Stimulated activated naive B cell treated with anti-CD40 and anti-IgM and Interleukin-4, amounts not matched to agents 10 μg/mL and 1 μg/mL and 100 μg/mL, for 72 hours (primary cell): ENCODE results near the gene HTRA1.

Experiments
- ATAC-seq, 2 donors: fragments of 150-1000 bp; cut with Tn5 transposase; replicated peaks; 2 replicates each; pipeline ENCODE4 v1.10.0; 2021; ENCODE audit warnings: moderate library complexity in 1 of 2
- DNase-seq: peaks from one replicate; pipeline ENCODE4 v3.0.0; 2021
- H3K27ac Mint-ChIP-seq: one replicate; pipeline ENCODE4 v1.8.0; 2022; ENCODE audit warnings: mild to moderate bottlenecking, mixed read lengths
- H3K27me3 Mint-ChIP-seq, 2 donors: one replicate each; pipeline ENCODE4 v1.8.0; 2022; ENCODE audit warnings: mixed read lengths in 2 of 2
- H3K36me3 Mint-ChIP-seq, 2 donors: one replicate each; pipeline ENCODE4 v1.8.0; 2022; ENCODE audit warnings: mixed read lengths in 2 of 2, mild to moderate bottlenecking in 1 of 2
- H3K4me1 Mint-ChIP-seq, 2 donors: one replicate each; pipeline ENCODE4 v1.8.0; 2022; ENCODE audit warnings: mixed read lengths in 2 of 2, mild to moderate bottlenecking in 1 of 2
- H3K4me3 Mint-ChIP-seq, 2 donors: one replicate each; pipeline ENCODE4 v1.8.0; 2022; ENCODE audit warnings: mild to moderate bottlenecking in 2 of 2, mixed read lengths in 2 of 2, moderate library complexity in 1 of 2
- H3K9me3 Mint-ChIP-seq, 2 donors: one replicate each; pipeline ENCODE4 v1.8.0; 2022; ENCODE audit warnings: mixed read lengths in 2 of 2, mild to moderate bottlenecking in 1 of 2

Gene HTRA1

DNA sequence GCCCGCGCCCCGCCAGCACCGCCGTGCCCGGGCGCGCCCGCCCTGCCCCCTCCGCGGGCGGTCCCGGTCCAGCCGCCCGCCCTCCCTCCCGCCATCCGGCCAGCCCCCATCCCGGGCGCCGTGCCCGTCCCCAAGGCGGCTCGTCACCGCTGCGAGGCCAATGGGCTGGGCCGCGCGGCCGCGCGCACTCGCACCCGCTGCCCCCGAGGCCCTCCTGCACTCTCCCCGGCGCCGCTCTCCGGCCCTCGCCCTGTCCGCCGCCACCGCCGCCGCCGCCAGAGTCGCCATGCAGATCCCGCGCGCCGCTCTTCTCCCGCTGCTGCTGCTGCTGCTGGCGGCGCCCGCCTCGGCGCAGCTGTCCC lies at the start of gene HTRA1:
Gene HTRA1, plus strand, starts transcription at position 187 of the 362 bp plus-strand sequence. Its CDS starts 100 bp downstream, at position 287.
- no peak for DNase-seq
- peaks cover 9 to 11% of the 10 kb centered on the region in 2 donors for H3K4me1 Mint-ChIP-seq
- peaks cover 67 to 71% of the 10 kb centered on the region in 2 donors for H3K27me3 Mint-ChIP-seq
- H3K4me3 Mint-ChIP-seq, result peak within 1 kb of the TSS; percentile 77 to 79
- H3K27ac Mint-ChIP-seq, result no peak within 1 kb of the TSS
- no peaks in the 10 kb centered on the region for H3K9me3 Mint-ChIP-seq
- ATAC-seq, result peak; percentile 12 to 15
- no peaks in the 10 kb centered on the region for H3K36me3 Mint-ChIP-seq

DNA sequence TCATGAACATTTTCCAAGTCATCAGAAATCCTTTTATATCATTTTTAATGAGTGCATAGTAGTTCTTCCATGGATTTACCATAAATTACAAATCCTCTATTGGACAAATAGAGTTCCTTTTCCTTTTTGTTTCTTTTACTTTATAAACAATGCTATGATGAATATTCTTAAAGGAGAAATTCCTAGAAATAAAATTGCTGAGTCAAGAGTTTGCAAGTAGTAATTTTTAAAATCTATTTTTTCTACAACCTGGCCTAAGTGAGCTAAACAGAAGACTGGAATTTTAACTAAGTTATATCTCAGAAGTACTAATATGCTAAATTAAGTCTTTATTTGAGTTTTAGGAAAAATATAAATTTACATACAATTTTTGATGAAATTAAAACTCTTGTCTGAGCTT lies 48.0 kb upstream of the HTRA1 start:
- Mint-ChIP-seq H3K9me3 (peaks cover 0 to 1% of the 10 kb centered on the region in 2 donors), H3K27me3 (no peaks in the 10 kb centered on the region), H3K36me3 (peaks cover 14 to 27% of the 10 kb centered on the region in 2 donors), H3K4me1 (peaks cover 5 to 21% of the 10 kb centered on the region in 2 donors), H3K27ac (no peak overlapping the region), H3K4me3 (no peak overlapping the region)
- ATAC-seq, result no peak
- DNase-seq, result no peak

GRCh38 chr10:122417667-122418066 lies 43.7 kb upstream of the HTRA1 start:
- Mint-ChIP-seq H3K4me1 (peaks cover 25 to 44% of the 10 kb centered on the region in 2 donors), H3K27me3 (no peaks in the 10 kb centered on the region), H3K9me3 (peaks cover 0 to 1% of the 10 kb centered on the region in 2 donors), H3K36me3 (peaks cover 16 to 36% of the 10 kb centered on the region in 2 donors), H3K27ac (no peak overlapping the region), H3K4me3 (no peak overlapping the region)
- no peak for DNase-seq
- no peak for ATAC-seq

DNA sequence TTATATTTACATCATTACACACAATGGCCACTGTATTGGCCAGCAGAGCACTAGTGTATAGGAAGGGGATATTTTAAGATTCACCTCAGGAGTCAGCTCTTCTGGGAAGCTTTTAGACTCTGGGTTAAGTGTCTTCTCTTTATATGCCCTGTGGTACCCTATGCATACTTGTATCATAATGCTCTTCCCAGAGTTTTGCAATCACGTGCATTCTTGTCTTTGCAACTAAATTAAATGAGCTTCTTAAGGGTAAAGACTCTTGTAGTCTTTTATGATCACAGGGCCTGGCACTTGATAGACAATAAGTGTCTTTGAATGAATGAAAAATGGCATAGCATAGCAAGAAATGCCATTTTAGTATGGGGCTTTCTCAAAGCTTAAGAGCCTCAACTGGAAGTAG lies 42.3 kb upstream of the HTRA1 start:
- no peak overlapping the region for H3K27ac Mint-ChIP-seq
- peaks cover 0 to 1% of the 10 kb centered on the region in 2 donors for H3K9me3 Mint-ChIP-seq
- H3K36me3 Mint-ChIP-seq, result peaks cover 16 to 34% of the 10 kb centered on the region in 2 donors
- no peak for DNase-seq
- H3K4me3 Mint-ChIP-seq, result no peak overlapping the region
- ATAC-seq, result no peak
- H3K27me3 Mint-ChIP-seq, result no peaks in the 10 kb centered on the region
- H3K4me1 Mint-ChIP-seq, result peaks cover 25 to 45% of the 10 kb centered on the region in 2 donors

- H3K36me3 Mint-ChIP-seq, result peaks cover 13 to 29% of the 10 kb centered on the region in 2 donors
- H3K4me3 Mint-ChIP-seq, result no peak overlapping the region
- peaks cover 27 to 45% of the 10 kb centered on the region in 2 donors for H3K4me1 Mint-ChIP-seq
- peaks cover 0 to 1% of the 10 kb centered on the region in 2 donors for H3K9me3 Mint-ChIP-seq
- no peak for DNase-seq
- no peak overlapping the region for H3K27ac Mint-ChIP-seq
- no peaks in the 10 kb centered on the region for H3K27me3 Mint-ChIP-seq
- no peak for ATAC-seq
Measured at GRCh38 chr10:122419876-122420623, 41.3 kb upstream of the HTRA1 start.

- H3K9me3 Mint-ChIP-seq, result peaks cover 0 to 1% of the 10 kb centered on the region in 2 donors
- ATAC-seq (peak in 1 of 2 donors; percentile 13), DNase-seq (no peak)
- H3K4me1 Mint-ChIP-seq, result peaks cover 27 to 45% of the 10 kb centered on the region in 2 donors
- peaks cover 13 to 29% of the 10 kb centered on the region in 2 donors for H3K36me3 Mint-ChIP-seq
- no peak overlapping the region for H3K27ac Mint-ChIP-seq
- no peaks in the 10 kb centered on the region for H3K27me3 Mint-ChIP-seq
- no peak overlapping the region for H3K4me3 Mint-ChIP-seq
Measured at GRCh38 chr10:122420624-122421007, 40.7 kb upstream of the HTRA1 start.

- Mint-ChIP-seq H3K27ac (no peak overlapping the region), H3K4me1 (peaks cover 26 to 44% of the 10 kb centered on the region in 2 donors), H3K27me3 (no peaks in the 10 kb centered on the region), H3K9me3 (peaks cover 0 to 1% of the 10 kb centered on the region in 2 donors), H3K4me3 (peak overlapping the region in 1 of 2 donors; percentile 5), H3K36me3 (peaks cover 11 to 29% of the 10 kb centered on the region in 2 donors)
- ATAC-seq (peak in 1 of 2 donors; percentile 35), DNase-seq (no peak)
Measured at GRCh38 chr10:122421054-122421625, 40.2 kb upstream of the HTRA1 start.

GRCh38 chr10:122421742-122422141 lies 39.6 kb upstream of the HTRA1 start:
- DNase-seq, result no peak
- H3K4me1 Mint-ChIP-seq, result peaks cover 24 to 39% of the 10 kb centered on the region in 2 donors
- H3K27me3 Mint-ChIP-seq, result no peaks in the 10 kb centered on the region
- H3K9me3 Mint-ChIP-seq, result peaks cover 0 to 1% of the 10 kb centered on the region in 2 donors
- no peak overlapping the region for H3K4me3 Mint-ChIP-seq
- ATAC-seq, result peak; percentile 63 to 75
- peaks cover 8 to 27% of the 10 kb centered on the region in 2 donors for H3K36me3 Mint-ChIP-seq
- H3K27ac Mint-ChIP-seq, result no peak overlapping the region

DNA sequence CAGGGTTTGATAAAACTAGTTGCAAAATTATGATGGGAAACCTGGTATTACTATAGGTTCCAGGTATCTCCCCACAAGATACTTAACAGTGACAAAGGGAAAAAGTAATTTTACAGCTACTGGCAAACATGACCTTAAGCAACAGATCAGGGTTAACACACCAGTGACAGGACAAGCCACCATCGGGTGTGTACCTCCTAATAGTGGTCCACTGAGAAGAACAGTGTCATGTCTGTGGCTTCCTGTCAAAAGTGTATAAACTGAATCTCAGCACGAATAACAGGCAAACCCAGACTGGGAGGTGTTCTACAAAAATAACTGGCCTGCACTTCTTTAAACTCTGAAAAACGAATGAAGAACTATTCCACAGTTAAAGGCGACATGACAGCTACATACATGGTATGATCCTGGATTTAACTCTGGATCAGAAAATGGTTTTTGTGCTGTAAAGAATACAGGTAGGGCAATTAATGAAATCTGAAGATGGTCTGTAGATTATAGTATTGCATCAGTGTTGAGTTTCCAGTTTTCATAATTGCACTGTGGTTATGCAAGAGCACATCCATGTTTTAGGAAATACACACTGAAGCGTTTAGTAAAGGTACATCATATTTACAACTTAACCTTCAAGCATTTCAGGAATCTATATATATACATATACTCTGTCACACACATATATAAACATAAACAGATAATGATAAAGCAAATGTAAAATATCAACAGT lies 38.9 kb upstream of the HTRA1 start:
- peak in 1 of 2 donors; percentile 46 for ATAC-seq
- peaks cover 6 to 25% of the 10 kb centered on the region in 2 donors for H3K36me3 Mint-ChIP-seq

GRCh38 chr10:122424059-122424458 lies 37.3 kb upstream of the HTRA1 start:
- ATAC-seq (no peak), DNase-seq (no peak)
- H3K27me3 Mint-ChIP-seq, result no peaks in the 10 kb centered on the region
- H3K4me1 Mint-ChIP-seq, result peaks cover 34 to 43% of the 10 kb centered on the region in 2 donors
- peaks cover 6 to 19% of the 10 kb centered on the region in 2 donors for H3K36me3 Mint-ChIP-seq
- no peak overlapping the region for H3K27ac Mint-ChIP-seq
- H3K9me3 Mint-ChIP-seq, result no peaks in the 10 kb centered on the region
- H3K4me3 Mint-ChIP-seq, result no peak overlapping the region

More for the DNA sequence above, 38.9 kb upstream of the HTRA1 start:
- no peak for DNase-seq
- Mint-ChIP-seq H3K4me1 (peaks cover 30 to 39% of the 10 kb centered on the region in 2 donors), H3K27me3 (no peaks in the 10 kb centered on the region), H3K27ac (no peak overlapping the region), H3K4me3 (no peak overlapping the region), H3K9me3 (no peaks in the 10 kb centered on the region)

GRCh38 chr10:122426829-122427228 lies 34.5 kb upstream of the HTRA1 start:
- Mint-ChIP-seq H3K27ac (no peak overlapping the region), H3K4me3 (no peak overlapping the region)

GRCh38 chr10:122427280-122427679 lies 34.1 kb upstream of the HTRA1 start:
- H3K4me3 Mint-ChIP-seq, result no peak overlapping the region
- no peak overlapping the region for H3K27ac Mint-ChIP-seq
- peaks cover 19 to 34% of the 10 kb centered on the region in 2 donors for H3K4me1 Mint-ChIP-seq
- peak; percentile 64 to 70 for ATAC-seq
- H3K27me3 Mint-ChIP-seq, result no peaks in the 10 kb centered on the region
- no peaks in the 10 kb centered on the region for H3K9me3 Mint-ChIP-seq
- H3K36me3 Mint-ChIP-seq, result peaks cover 10 to 17% of the 10 kb centered on the region in 2 donors
- no peak for DNase-seq

More at GRCh38 chr10:122426829-122427228, 34.5 kb upstream of the HTRA1 start:
- Mint-ChIP-seq H3K4me1 (peaks cover 22 to 39% of the 10 kb centered on the region in 2 donors), H3K36me3 (peaks cover 10 to 17% of the 10 kb centered on the region in 2 donors), H3K27me3 (no peaks in the 10 kb centered on the region), H3K9me3 (no peaks in the 10 kb centered on the region)
- DNase-seq (no peak), ATAC-seq (no peak)

DNA sequence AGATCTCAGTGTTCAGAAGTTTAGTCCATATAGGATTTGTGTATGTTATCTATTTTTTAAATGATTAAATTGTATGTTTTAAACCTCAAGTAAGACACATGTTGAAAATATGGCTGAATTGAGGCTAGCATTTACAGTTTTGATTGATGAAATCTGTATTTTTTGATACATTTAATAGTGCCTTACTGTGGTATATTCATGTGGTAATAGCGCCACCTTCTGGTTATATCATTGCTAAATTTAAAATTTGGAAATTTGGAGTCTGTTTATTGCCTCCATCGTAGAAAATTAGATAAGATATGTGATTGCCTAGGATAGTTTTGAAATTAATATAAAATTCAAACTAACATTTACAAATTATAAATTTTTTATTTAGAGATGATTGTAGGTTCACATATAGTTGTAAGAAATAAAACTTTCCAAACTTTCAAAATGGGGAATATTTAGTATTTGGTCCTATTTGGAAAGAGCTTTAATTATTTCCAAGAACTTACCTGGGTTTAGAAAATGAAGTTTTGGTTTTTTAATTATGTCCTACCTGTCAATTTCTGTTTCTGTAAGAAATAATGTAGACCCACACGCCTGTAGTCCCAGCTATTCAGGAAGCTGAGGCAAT lies 26.0 kb upstream of the HTRA1 start:
- no peak for DNase-seq
- no peaks in the 10 kb centered on the region for H3K27me3 Mint-ChIP-seq
- ATAC-seq, result peak; percentile 49 to 50
- H3K4me1 Mint-ChIP-seq, result peaks cover 3 to 8% of the 10 kb centered on the region in 2 donors
- no peak overlapping the region for H3K27ac Mint-ChIP-seq
- H3K4me3 Mint-ChIP-seq, result no peak overlapping the region
- peaks cover 11 to 13% of the 10 kb centered on the region in 2 donors for H3K36me3 Mint-ChIP-seq
- H3K9me3 Mint-ChIP-seq, result peaks cover 2% of the 10 kb centered on the region in 2 donors

DNA sequence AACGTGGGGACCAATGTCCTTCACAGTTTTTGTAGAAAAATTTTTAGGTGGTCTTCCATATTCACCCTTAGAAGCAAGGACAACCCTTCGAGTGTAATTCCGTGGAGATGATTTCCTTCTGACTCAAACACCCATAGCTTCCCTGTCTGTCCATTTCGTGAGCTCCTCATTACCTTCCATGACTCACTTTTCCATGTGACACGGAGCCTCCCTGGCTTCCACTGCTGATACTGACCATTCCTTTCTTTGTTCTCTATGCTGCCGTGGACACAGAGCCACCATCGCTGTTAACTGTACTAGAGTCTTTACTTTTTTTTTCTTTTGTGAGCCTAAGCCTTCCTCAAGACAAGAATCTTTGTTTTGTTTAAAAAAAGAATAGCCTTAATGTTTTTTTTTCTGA lies 19.4 kb upstream of the HTRA1 start:
- H3K36me3 Mint-ChIP-seq, result peaks cover 8 to 13% of the 10 kb centered on the region in 2 donors
- H3K27me3 Mint-ChIP-seq, result peaks cover 4 to 11% of the 10 kb centered on the region in 2 donors
- H3K4me1 Mint-ChIP-seq, result no peaks in the 10 kb centered on the region
- no peak for DNase-seq
- no peak overlapping the region for H3K4me3 Mint-ChIP-seq
- H3K27ac Mint-ChIP-seq, result no peak overlapping the region
- no peak for ATAC-seq
- H3K9me3 Mint-ChIP-seq, result peaks cover 4 to 5% of the 10 kb centered on the region in 2 donors
